Gastroesophageal sphincter (tissue), 3 donors: ENCODE measurements around the gene MTCP1.

Source experiments
- EP300 ChIP-seq: sonication (generic); formaldehyde crosslinking; IDR thresholded peaks from one replicate; pipeline ENCODE4 v1.6.1; 2017; ENCODE audit warnings: antibody characterized with exemption, mild to moderate bottlenecking
- POLR2A ChIP-seq, 2 donors: fragments of 450-650 bp; IDR thresholded peaks; one replicate each; pipeline ENCODE4 v1.6.1; 2017; ENCODE audit warnings: antibody characterized with exemption in 2 of 2, mild to moderate bottlenecking in 2 of 2, moderate library complexity in 1 of 2
- POLR2AphosphoS5 ChIP-seq: sonication (generic); formaldehyde crosslinking; IDR thresholded peaks from one replicate; pipeline ENCODE4 v1.6.1; 2017; ENCODE audit warnings: antibody characterized with exemption
- TF ChIP-seq, protein P1 (sequence below), 4 experiments: fragments of 200-600 bp in 2 of 4; fragments of 450-650 bp in 2 of 4; sonication (generic) in 1 of 4; IDR thresholded peaks; one replicate each; pipeline ENCODE4 v1.5.1; 2017 to 2019; ENCODE audit warnings: antibody characterized with exemption in 4 of 4, mild to moderate bottlenecking in 2 of 4, moderate library complexity in 2 of 4

DNA sequence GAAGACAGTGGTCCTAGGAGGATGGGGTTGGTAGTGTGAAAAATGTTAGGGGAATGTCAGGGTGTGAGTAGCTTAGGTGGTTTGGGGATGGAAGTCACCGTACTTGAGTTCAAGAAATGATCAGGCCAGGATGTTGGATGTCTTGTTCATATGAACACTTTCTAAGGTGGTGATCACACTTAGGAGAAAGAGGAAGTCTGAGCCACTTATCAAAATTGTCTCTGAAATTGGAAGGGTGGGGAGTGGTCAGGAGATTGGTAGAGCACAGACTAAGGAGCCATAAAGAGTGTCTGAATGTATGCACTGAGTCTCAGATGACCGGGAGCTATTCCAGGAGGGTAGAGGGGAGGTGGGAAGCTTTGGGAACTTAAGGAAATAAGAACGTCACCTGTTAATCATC lies 17.3 kb downstream of the MTCP1 start:
- TF ChIP-seq, protein P1, sequence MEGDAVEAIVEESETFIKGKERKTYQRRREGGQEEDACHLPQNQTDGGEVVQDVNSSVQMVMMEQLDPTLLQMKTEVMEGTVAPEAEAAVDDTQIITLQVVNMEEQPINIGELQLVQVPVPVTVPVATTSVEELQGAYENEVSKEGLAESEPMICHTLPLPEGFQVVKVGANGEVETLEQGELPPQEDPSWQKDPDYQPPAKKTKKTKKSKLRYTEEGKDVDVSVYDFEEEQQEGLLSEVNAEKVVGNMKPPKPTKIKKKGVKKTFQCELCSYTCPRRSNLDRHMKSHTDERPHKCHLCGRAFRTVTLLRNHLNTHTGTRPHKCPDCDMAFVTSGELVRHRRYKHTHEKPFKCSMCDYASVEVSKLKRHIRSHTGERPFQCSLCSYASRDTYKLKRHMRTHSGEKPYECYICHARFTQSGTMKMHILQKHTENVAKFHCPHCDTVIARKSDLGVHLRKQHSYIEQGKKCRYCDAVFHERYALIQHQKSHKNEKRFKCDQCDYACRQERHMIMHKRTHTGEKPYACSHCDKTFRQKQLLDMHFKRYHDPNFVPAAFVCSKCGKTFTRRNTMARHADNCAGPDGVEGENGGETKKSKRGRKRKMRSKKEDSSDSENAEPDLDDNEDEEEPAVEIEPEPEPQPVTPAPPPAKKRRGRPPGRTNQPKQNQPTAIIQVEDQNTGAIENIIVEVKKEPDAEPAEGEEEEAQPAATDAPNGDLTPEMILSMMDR (IDR thresholded peaks at IDR 0.05) = no peak
- TF ChIP-seq POLR2AphosphoS5 (no peak), POLR2A (IDR thresholded peaks at IDR 0.05) (no peak), EP300 (no peak)
